Spleen (tissue), 7 donors: ENCODE measurements around the gene LPCAT3.

ENCODE experiments used
- CTCF ChIP-seq, 11 experiments: fragments of 200-600 bp in 7 of 11; fragments of 450-650 bp in 4 of 11; sonication (generic) in 4 of 11; IDR thresholded peaks in 8 of 11; conservative IDR thresholded peaks in 3 of 11; 1 replicate in 7 of 11; 2 replicates in 4 of 11; pipeline versions ENCODE4 v1.4.0 to v1.8.0; 2016 to 2021; ENCODE audit warnings: antibody characterized with exemption in 11 of 11, inconsistent platforms in 4 of 11, mild to moderate bottlenecking in 1 of 11
- POLR2A ChIP-seq, 3 donors: fragments of 450-650 bp; IDR thresholded peaks; one replicate each; pipeline ENCODE4 v1.5.1; 2017; ENCODE audit warnings: antibody characterized with exemption in 3 of 3, mild to moderate bottlenecking in 1 of 3
- POLR2AphosphoS5 ChIP-seq, 3 donors: sonication (generic); formaldehyde crosslinking; IDR thresholded peaks; one replicate each; pipeline ENCODE4 v1.5.1; 2017; ENCODE audit warnings: antibody characterized with exemption in 3 of 3
- donor health status: DM: no; HTN: no; CAD: no; lungs with moderate emphysema.
- donor health status: DM: no; HTN: no; CAD: no.
- donor health status: DM: no; HTN: no; CAD: no.

- TF ChIP-seq CTCF (IDR thresholded peaks at IDR 0.05 in 8 of 11, conservative IDR thresholded peaks at IDR 0.05 in 3 of 11): no peak
- TF ChIP-seq POLR2A (IDR thresholded peaks at IDR 0.05): no peak
- TF ChIP-seq POLR2AphosphoS5 (IDR thresholded peaks at IDR 0.05): no peak
Measured at GRCh38 chr12:6980740-6981139, 37.5 kb downstream of the LPCAT3 start.
